ENCODE results near the gene ZC3H15.

- no peak for TF ChIP-seq POLR2A (IDR thresholded peaks at IDR 0.05)
- no peak for TF ChIP-seq CTCF (IDR thresholded peaks at IDR 0.05)
Observed at GRCh38 chr2:186493564-186494085, 7.6 kb downstream of the ZC3H15 start.
